ENCODE measurements around the gene EPHA5.

EPHA5 gene

GRCh38 chr4:65623506-65623905 is 46.8 kb downstream of the EPHA5 start:
- peak; percentile 1 for DNase-seq

- no peak for DNase-seq
Measured at GRCh38 chr4:65617416-65617815, 52.9 kb downstream of the EPHA5 start.

GRCh38 chr4:65604515-65604914 is 65.8 kb downstream of the EPHA5 start:
- no peak for DNase-seq

- no peak for DNase-seq
Measured at GRCh38 chr4:65600656-65601055, 69.6 kb downstream of the EPHA5 start.

- no peak for DNase-seq
Measured at GRCh38 chr4:65599340-65599739, 70.9 kb downstream of the EPHA5 start.

GRCh38 chr4:65597697-65598096 is 72.6 kb downstream of the EPHA5 start:
- no peak for DNase-seq

- no peak for DNase-seq
Measured at GRCh38 chr4:65592089-65592488, 78.2 kb downstream of the EPHA5 start.

- DNase-seq: no peak
Measured at GRCh38 chr4:65589921-65590320, 80.4 kb downstream of the EPHA5 start.

GRCh38 chr4:65589331-65589730 is 81.0 kb downstream of the EPHA5 start:
- DNase-seq: no peak

GRCh38 chr4:65580551-65580950 is 89.7 kb downstream of the EPHA5 start:
- DNase-seq: no peak

- no peak for DNase-seq
Measured at GRCh38 chr4:65566473-65566872, 103.8 kb downstream of the EPHA5 start.

- DNase-seq: no peak
Measured at GRCh38 chr4:65561164-65561563, 109.1 kb downstream of the EPHA5 start.

GRCh38 chr4:65559270-65559669 is 111.0 kb downstream of the EPHA5 start:
- DNase-seq: no peak

- DNase-seq: no peak
Measured at GRCh38 chr4:65552057-65552456, 118.2 kb downstream of the EPHA5 start.

GRCh38 chr4:65550500-65550899 is 119.8 kb downstream of the EPHA5 start:
- no peak for DNase-seq

GRCh38 chr4:65546882-65547416 is 123.3 kb downstream of the EPHA5 start:
- no peak for DNase-seq

GRCh38 chr4:65538571-65538970 is 131.7 kb downstream of the EPHA5 start:
- no peak for DNase-seq

GRCh38 chr4:65535113-65535512 is 135.2 kb downstream of the EPHA5 start:
- no peak for DNase-seq

GRCh38 chr4:65521666-65522065 is 148.6 kb downstream of the EPHA5 start:
- no peak for DNase-seq

- DNase-seq: no peak
Measured at GRCh38 chr4:65515646-65516045, 154.6 kb downstream of the EPHA5 start.

- DNase-seq: no peak
Measured at GRCh38 chr4:65510976-65511375, 159.3 kb downstream of the EPHA5 start.

- no peak for DNase-seq
Measured at GRCh38 chr4:65508168-65508567, 162.1 kb downstream of the EPHA5 start.

GRCh38 chr4:65502131-65502701 is 168.1 kb downstream of the EPHA5 start:
- no peak for DNase-seq

- no peak for DNase-seq
Measured at GRCh38 chr4:65498606-65499005, 171.7 kb downstream of the EPHA5 start.

- DNase-seq: no peak
Measured at GRCh38 chr4:65495439-65495838, 174.8 kb downstream of the EPHA5 start.

All from activated CD4-positive, alpha-beta T cell treated with anti-CD3 and anti-CD28 coated beads, Interleukin-10, Interleukin-2, amounts not matched to agents 100 ng/mL and 50 ng/mL, durations not matched to agents 16 hours and 8 hours (primary cell).